HCEC 1CT (cell line): ENCODE measurements around the gene POMT1.

Experiments
- DNase-seq: peaks from one replicate; pipeline ENCODE4 v3.0.0-alpha.2; 2017

The POMT1 gene

DNA sequence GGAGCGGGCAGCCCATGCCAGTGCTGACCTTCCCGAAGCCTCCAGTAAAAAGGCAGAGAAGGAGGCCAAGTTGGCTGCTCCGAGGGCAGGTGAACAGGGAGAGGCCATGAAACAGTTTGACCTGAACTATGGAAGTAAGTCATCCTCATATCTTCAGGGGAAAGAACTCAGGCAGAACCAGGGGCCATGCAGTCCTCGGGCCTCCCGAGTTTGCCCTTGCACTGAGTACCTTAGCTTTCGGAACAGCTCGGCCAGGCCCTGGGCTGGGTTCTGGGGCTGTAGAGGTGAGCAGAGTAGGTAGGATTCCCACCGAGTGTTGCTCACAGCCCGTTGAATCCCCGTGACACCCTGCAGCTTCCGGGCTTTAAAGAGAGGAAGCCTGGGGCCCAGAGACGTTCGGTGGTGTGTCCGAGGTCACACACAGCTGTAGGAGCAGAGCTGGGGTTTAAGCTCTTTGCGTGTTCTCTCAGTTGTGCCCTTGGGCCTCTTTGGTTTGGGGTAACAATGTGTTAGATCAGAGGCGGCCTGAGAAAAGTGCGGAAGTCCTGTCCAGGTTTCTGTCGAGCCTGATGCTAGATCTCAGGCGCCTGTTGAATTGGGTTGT is 24.8 kb upstream of the POMT1 start:
- DNase-seq, result no peak

DNA sequence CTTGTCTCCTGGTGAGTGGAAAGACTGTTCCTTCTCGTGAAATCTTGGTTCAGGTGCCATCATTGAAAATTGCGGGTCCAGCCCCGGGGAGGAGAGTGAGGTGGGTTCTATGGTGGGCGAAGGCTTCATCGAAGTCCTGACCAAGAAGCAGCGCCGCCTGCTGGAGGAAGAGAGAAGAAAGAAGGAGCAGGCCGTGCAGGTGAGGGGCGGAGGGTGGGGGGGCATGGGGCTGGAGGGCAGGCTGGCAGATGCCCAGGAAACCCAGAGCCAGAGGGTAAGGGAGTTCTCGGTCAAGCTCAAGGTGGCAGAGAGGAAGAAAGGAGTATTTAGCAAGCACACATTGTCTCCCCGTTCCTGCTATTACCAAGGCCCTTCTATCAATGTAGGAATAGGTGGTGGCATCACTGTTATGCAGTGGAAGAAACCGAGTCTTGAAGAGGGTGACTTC is 24.3 kb upstream of the POMT1 start:
- DNase-seq, result no peak

DNA sequence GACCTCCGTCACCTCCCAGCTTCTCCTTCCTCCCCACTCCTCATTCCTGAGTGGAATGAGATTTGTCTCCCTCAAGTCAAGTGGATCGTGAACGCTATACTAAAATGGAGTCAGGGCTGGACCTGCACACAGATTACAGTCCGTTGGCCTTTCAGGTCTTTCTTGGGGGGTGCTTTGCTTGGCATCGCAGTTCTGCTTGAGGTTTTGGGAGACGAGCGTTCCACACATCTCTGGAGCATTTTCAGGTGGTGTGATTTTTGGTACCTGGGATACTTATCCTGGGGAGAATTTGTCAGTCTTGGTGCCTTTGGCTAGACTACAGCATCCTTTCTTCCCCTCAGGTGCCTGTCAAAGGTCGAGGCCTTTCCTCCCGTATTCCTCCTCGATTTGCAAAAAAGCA is 23.8 kb upstream of the POMT1 start:
- no peak for DNase-seq

DNA sequence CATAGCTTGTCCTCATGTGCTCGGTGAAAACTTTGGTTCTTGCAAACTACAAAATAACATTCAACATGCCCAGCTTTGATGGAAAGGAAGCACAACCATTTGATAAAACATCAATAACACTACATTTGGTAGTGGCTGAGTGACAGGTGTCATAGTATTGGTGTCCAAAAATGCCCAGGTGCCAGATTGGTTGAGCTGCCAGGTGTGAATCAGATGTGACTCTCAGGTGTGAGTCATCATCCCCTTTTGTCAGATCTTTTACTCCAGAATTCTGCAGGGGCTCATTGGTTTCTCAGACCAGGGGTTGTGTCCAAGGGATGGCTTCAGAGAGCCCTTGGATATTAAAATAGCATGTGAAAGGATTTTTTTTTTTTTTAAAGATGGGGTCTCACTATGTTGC is 22.5 kb upstream of the POMT1 start:
- DNase-seq, result no peak

DNA sequence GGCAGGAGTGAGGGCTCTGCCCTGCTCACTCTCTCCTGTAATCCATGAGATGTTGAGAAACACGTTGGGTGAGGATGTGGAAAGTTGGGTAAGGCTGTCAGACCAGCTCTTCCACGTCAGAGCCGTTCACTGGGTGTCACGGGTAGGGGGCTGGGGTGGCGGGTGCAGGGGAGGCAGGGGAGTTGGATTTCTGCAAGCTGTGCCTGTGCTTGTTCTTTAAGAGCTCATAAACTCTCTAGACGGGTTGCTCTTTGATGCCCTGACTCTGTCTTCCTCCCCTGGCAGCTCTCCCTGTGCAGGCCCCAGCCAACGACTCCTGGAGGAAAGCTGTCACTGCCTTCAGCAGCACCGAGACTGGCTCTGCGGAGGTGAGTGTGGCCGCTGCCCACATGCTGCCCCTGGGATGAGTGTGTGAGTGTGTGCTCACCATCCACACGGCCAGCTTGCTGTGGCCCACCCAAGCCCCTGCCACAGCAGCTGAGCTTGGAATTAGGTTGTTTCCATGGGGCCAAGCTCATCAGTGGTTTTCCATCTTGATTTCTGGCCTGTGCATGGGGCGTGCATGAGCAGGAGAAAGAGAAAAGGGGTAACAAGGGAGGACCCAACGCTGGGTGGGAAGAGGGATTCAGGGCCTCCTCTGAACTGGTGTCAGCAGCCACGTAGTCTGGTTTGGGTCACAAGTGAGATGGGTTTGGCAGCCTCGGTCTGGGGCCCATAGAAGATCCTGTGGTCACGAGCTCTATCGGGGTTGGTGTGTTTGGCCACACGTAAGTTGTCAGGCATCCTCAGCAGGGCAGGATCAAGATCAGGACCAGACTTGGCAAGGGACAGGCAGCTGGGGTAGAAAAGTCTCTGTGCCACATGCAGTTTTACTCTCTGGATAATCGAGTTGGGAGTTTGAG is 21.0 kb upstream of the POMT1 start:
- DNase-seq, result no peak

DNA sequence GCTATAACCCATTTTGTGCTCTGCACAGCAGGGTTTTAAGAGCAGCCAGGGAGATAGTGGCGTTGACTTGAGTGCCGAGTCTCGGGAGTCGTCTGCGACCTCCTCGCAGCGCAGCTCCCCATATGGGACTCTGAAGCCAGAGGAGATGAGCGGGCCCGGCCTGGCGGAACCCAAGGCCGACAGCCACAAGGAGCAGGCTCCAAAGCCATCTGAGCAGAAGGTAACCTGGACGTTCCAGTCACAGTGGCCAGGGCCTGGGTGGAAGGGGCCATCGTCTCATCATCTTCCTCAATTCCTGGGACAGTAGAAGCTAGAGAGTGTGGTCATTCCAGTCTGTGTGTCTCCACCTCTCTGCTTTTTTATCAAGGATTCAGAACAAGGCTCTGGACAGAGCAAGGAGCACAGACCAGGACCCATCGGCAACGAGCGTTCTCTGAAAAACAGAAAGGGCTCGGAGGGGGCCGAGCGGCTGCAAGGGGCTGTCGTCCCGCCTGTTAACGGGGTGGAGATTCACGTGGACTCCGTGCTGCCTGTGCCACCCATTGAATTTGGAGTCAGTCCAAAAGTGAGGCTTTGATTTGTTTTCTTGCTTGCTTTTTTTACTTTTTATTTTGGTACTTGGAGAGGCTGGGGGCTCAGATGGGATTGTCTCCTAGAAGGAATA is 20.2 kb upstream of the POMT1 start:
- DNase-seq, result no peak

DNA sequence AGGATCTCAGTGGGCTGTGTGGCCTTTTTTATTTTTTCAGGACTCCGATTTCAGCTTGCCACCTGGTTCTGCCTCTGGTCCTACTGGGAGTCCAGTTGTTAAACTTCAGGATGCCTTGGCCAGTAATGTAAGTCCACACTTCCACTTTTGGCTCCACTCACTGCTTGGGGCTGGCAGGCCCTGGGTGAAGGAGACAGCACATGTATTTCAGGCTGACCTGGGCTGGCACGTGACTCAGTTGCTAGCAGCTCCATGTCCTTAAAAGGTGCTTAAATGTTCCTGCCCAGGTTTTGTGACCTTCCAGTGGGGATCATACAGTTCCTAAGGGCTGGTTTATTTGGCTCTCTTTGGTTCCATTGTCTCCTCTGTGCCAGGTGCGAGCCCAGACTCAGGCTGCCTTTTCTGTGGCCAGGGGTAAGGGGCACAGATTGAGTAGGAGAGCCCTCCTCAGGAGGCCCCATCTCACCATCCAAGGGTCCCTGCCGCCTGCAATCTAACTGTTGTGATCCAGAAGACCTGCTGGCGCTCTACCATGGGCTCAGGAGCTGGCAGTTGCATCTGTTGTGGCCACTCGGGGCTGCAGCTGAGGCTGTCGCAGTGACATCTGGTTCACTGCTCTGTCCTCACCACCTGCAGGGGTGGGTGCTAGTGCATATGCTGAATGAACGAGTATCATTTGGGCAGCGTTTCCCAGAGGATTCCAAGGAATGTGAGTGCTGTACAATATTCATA is 19.2 kb upstream of the POMT1 start:
- no peak for DNase-seq

DNA sequence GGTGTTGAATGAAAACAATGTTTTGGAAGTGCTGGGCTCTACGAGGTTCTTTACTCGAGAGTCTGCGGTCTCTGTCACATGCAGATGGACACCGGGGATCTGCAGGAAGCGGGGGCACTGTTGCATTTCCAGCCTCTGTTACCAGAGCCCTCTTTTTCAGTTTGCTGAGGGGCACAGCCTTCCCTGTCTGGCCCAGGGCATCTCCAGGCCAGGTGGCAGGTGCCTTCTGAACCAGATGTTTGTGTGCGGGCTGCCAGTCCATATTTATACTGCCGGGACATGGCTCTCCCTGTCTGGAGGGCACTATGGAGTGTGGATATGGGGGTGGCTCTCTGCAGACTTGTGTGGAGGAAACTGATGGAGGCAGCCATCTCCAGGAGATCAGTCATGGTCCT is 18.7 kb upstream of the POMT1 start:
- no peak for DNase-seq

DNA sequence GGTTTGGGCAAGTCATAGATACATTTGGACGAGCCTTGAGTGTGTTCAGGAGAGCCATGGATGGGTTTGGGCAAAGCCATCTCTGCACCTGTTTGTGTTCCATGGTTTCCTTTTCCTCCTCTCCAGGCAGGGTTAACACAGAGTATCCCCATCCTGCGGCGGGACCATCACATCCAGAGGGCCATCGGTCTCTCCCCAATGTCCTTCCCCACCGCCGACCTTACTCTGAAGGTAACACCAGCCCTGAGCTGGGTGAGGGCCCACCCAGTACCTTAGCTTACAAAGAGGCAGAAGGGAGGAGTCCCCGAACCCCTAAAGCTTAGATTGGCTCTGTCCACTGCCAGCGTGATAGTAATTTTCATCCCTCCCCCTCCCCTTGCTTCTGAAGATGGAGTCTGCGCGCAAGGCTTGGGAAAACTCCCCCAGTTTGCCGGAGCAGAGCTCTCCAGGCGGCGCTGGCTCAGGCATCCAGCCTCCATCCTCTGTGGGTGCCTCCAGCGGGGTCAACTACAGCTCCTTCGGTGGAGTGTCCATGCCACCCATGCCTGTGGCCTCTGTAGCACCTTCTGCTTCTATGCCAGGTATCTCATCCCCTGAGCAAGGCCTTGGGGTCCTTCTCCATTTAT is 18.0 kb upstream of the POMT1 start:
- DNase-seq, result no peak

DNA sequence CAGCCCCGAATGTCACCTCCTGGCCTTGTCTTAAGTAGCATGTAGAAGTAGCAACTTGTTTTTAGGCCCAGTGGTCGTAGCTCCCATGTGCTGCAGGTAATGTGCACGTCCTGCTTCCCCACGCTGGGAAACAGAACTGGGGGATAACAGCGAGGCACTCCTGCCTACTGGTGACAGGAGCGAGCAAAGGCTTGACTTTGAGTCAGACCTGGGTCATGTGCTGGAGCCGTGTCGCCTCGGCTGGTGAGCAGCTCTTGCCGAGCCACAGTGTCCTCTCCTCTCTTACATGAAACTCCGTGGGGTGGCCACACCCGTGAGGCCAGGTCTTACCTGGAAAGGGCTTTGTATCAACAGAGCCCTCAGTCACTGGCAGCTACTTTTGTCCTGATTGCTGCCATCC is 17.5 kb upstream of the POMT1 start:
- no peak for DNase-seq

DNA sequence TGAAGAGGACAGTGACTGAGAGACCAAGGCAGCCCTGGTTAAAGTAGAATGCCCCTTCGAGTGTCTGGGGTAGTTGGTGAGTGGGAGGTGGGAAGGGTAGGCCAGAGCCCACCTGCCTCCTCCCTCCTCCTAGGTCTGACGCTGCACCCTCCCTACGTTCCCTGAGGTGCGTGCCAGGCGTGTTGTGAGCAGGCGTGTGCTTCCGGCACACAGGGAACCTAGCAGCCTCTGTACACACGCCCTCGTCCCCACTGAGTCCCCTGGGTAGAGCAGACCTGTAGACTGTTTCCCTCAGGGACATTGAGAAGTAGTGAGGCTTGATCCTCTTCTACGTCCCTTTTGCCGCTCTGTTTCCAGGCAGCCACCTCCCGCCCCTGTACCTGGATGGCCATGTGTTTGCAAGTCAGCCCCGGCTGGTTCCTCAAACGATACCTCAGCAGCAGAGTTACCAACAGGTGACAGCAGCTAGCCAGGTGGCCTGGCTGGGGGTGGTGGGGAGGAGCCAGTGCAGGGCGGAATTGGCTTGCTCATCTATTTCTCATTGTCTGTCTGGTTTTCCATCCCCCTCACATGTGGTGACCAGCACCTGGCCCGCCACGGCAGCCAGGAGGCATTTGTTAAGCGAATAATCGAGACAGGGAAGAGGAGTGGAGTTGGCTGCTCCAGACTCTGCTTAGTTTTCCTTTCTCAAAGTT is 16.8 kb upstream of the POMT1 start:
- DNase-seq, result no peak

DNA sequence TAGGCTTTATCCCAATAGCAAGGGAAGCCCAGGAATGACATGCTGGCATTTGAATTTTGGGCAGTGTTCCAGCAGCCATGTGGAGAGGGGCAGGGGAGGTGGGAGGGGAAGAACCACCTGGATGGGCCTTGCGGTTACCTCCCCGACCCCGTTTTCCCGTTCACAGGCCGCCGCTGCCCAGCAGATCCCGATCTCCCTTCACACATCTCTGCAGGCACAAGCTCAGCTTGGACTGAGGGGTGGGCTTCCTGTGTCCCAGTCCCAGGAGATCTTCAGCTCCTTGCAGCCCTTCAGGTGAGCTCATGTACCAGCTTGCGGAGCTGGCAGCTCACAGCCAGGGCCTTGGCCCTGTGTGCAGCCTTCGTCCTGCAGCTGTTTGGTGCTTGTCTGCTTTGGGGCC is 15.7 kb upstream of the POMT1 start:
- no peak for DNase-seq

DNA sequence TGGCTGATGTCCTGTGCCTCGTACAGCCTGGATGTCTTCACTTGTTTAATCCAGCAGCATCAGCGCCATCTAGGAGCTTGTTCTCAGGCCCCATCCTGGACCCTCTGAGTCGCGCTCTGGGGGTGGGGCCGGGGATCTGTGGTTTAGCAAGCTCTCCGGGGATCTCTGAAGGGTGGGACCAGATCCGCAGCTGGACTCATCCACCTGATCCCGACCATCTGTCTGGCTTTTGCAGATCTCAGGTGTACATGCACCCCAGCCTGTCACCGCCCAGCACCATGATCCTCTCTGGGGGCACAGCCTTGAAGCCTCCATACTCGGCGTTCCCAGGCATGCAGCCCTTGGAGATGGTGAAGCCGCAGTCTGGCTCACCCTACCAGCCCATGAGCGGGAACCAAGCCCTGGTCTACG is 15.1 kb upstream of the POMT1 start:
- no peak for DNase-seq

DNA sequence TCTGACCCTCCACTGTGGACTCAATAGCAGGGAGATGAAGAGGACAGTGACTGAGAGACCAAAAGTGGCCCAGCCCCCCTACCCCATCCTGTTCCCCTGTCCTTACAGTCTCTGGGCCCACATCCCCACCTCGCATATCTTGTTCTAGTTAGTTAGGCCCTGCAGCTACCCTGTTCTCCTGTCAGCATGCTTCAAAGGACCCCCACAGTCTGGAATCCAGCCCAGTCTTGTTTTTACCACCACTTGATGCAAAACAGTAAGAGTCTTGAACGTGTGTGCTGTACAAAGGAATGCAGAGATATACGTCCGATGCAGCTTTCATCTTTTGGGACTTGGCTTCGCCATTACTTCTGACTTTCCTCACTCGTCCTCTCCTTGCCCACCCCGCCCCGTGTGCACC is 12.2 kb upstream of the POMT1 start:
- no peak for DNase-seq

DNA sequence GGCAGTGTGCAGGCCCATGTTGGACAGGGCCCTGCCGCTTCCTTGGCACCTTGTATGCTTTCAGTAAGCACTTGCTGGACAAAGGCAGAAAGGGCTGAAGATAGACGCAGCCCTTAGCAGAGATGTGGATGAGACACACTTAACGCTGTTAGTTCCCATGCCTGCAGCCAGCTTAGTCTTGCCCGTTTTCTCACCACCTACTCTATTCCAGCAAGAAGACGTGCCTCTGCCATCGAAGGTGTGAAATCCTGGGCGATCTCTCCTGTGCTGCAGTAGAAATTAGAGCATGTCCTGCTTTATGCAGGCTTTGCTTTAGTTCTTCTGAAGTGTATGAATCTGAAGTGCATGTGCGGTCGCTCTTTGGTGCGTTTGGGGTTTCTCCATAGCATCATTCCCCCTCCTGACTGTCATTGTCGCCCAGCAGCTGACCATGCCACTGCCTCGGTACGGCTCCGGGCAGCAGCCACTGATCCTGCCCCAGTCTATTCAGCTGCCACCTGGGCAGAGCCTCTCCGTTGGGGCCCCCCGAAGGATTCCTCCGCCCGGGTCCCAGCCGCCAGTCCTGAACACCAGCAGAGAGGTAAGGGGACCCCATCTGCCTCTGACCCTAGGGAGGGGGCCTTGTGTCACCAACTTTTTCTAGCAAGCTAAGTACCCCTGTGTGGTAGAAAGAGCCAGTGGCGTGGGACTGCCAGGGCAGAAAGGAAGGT is 11.6 kb upstream of the POMT1 start:
- DNase-seq, result no peak

DNA sequence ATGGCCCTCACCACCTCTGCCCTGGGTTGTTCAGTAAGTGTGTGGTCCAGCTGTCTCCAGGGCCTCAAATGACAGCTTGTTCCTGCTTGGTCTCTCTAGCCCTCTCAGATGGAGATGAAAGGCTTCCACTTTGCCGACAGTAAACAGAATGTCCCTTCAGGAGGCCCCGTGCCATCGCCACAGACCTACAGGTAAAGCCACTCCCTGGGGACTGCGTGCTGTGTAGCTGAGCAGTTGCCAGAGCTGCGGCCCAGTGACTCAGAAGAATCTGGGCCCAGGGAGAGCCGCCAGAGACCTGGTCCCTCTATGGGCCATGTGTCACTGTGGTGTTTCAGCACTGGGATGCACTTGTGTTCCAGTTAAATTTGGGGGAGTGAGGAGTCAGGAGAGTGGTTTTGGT is 10.6 kb upstream of the POMT1 start:
- DNase-seq, result no peak

DNA sequence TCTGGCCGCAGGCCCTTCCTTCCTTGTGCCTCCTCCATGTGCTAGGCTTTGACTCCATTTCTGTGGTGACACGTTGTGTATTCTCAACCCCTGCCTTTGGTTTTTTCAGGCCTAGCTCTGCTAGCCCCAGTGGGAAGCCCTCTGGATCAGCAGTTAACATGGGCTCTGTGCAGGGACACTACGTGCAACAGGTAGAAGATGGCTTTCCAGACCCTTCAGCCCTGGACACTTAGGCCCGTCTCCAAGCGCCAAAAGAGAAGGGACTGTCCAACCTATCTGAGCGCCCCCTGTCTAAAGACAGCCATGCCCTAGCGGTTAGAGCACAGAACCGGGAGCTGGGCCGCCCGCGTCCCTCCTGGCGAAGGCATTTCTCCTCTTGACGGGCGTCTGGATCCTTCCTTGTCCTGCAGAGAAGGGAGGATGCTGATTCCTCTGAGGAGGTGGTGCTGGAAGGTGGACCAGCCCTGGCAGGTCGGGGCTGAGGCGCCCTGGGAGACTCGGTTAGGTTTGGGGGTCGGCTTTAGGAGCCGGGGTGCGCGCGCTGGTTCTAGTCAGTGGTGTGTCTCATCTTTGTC is 8.3 kb upstream of the POMT1 start:
- DNase-seq, result no peak

DNA sequence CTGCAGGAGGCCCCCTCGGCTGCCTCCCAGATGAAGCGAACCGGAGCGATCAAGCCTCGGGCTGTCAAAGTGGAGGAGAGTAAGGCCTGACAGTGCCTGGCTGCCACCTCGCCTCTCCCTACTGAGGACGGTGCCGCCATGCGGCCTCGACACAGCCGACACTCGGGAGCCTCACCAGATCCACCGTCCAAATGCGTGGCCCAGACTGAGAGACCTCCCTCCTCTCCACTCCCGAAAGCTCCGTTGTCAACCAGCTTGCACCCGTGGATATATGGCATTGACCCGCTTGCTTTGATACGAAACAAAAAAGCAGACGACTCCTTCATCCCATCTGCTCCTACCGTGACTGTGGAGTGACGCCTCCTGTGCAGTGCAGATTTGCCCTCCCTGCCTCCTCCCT is 6.9 kb upstream of the POMT1 start:
- DNase-seq, result no peak

DNA sequence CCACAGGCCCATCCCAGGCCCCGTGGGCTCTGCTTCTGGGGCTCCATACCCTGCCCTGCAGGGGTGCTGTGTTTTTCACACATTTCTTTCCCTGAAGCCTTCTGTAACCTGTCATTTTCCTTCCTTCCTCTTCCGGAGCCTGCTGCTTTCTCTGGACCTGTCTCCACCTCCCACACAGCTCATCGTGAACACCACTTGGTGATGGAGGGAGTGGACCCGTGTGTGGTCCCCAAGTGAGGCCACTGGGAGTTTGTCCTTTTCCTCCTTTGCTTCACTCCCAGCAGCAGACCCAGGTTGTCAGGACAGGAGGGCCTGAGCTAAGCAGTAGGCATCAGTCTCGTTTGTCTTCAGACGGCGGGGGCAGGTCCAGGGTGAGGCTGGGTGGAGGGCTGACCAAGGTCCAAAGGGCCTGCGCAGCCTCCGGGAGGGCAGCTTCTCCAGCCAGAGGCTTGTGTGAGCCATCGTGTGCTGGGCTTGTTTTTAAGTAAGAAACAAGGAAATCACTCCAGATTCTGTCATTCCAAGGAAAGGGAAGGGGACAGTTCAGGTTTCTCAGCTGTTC is 5.8 kb upstream of the POMT1 start:
- DNase-seq, result no peak

DNA sequence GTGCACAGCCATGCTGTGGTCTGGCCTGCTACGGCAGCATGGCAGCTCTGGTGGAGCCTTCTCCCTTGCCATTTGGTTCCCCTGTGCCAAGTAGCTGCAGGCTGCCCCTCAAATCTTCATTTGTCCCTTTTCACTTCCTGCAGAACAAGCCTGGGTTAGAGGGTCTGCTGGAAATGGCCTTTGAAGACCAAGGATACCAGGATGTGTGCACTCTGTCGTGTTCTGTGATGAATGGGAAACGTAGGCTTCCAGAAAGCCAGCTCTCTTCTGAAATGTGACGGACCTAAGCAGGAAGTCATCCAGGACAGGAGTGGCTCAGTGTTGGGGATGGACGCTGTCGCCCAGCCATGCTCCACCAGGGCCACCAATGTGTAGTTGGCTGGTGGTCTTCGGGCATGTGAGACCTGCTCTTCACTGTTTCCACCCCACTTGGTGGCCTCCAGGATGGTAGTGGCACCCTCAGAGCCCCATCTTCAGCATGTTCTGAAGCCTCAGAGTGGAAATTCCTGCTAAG is 3.4 kb upstream of the POMT1 start:
- no peak for DNase-seq

DNA sequence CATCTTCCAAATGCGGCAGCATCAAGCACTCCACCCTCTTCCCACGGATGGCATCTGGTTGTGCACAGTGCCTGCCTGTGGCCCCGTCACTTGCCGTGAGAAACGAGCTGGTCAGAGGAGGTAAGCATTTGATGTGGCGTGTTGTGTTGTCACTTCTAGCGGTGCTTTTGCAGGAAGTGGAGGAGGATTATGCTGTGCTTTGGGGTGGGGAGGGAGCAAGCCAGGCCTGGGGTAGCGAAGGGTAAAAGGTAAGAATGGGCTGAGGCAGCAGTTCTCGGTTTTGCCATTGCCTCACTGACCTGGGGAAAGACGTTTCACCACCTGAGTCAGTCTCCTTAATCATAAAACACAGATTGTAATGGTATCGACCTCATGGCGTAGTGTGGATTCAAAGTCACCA is 2.3 kb upstream of the POMT1 start:
- DNase-seq, result no peak
